Loucy (cell line): ENCODE results near the gene ZNF211.

Experiments
- H2AFZ ChIP-seq: fragments of 200-600 bp; sonication (generic); 2 replicates; pipeline ENCODE4 v1.6.0; 2016; ENCODE audit warnings: antibody characterized with exemption, mild to moderate bottlenecking, low read length, moderate library complexity
- H3F3A ChIP-seq: fragments of 200-600 bp; 2 replicates; pipeline ENCODE4 v1.6.0; 2016; ENCODE audit warnings: antibody characterized with exemption, low read depth, mild to moderate bottlenecking
- H3K27me3 ChIP-seq: fragments of 200-600 bp; sonication (generic); 2 replicates; pipeline ENCODE4 v1.6.1; 2014; ENCODE audit warnings: low read length, mild to moderate bottlenecking; ENCODE audit not compliant: insufficient read depth, poor library complexity, severe bottlenecking
- H3K36me3 ChIP-seq: fragments of 200-600 bp; sonication (generic); 2 replicates; pipeline ENCODE4 v1.6.1; 2016; ENCODE audit warnings: low read length; ENCODE audit not compliant: insufficient read depth
- H3K4me1 ChIP-seq: fragments of 200-600 bp; sonication (generic); 2 replicates; pipeline ENCODE4 v1.5.1; 2014; ENCODE audit warnings: low read length, mild to moderate bottlenecking; ENCODE audit not compliant: insufficient read depth, poor library complexity, severe bottlenecking
- H3K4me2 ChIP-seq: fragments of 200-600 bp; sonication (generic); 2 replicates; pipeline ENCODE4 v1.6.0; 2014; ENCODE audit warnings: antibody characterized with exemption, low read length, low read depth, mild to moderate bottlenecking; ENCODE audit not compliant: poor library complexity, severe bottlenecking
- H3K4me3 ChIP-seq: fragments of 200-600 bp; sonication (generic); 2 replicates; pipeline ENCODE4 v1.5.1; 2014; ENCODE audit warnings: low read length, mild to moderate bottlenecking, mixed read lengths; ENCODE audit not compliant: poor library complexity, severe bottlenecking
- H3K79me2 ChIP-seq: fragments of 200-600 bp; sonication (generic); 2 replicates; pipeline ENCODE4 v1.6.1; 2014; ENCODE audit warnings: low read length; ENCODE audit not compliant: insufficient read depth
- H3K9ac ChIP-seq: fragments of 200-600 bp; sonication (generic); 2 replicates; pipeline ENCODE4 v1.6.0; 2014; ENCODE audit warnings: mild to moderate bottlenecking, low read depth, low read length, moderate library complexity; ENCODE audit not compliant: poor library complexity, severe bottlenecking
- H3K9me2 ChIP-seq: fragments of 200-600 bp; sonication (generic); replicated peaks from 2 replicates; pipeline ENCODE4 v1.6.1; 2016; ENCODE audit warnings: low read depth, low read length, mixed read lengths
- H3K9me3 ChIP-seq: fragments of 200-600 bp; sonication (generic); 2 replicates; pipeline ENCODE4 v1.6.1; 2014; ENCODE audit warnings: mild to moderate bottlenecking, antibody characterized with exemption, low read length, low read depth; ENCODE audit not compliant: insufficient read depth
- H4K20me1 ChIP-seq: fragments of 200-600 bp; sonication (generic); 2 replicates; pipeline ENCODE4 v1.6.0; 2014; ENCODE audit warnings: antibody characterized with exemption, low read length, mild to moderate bottlenecking; ENCODE audit not compliant: insufficient read depth, poor library complexity, severe bottlenecking
- CTCF ChIP-seq: fragments of 200-600 bp; sonication (generic); conservative IDR thresholded peaks from 2 replicates; pipeline ENCODE4 v1.5.1; 2014; ENCODE audit warnings: mild to moderate bottlenecking, antibody characterized with exemption, low read length
- EZH2phosphoT487 ChIP-seq: fragments of 200-600 bp; IDR thresholded peaks from 2 replicates; pipeline ENCODE4 v1.6.1; 2018; ENCODE audit warnings: antibody characterized with exemption, mild to moderate bottlenecking, moderate library complexity, borderline replicate concordance

The ZNF211 gene

GRCh38 chr19:57668635-57669034, 35.7 kb downstream of the ZNF211 start, which contains the start of gene ZSCAN4:
ZSCAN4 (plus strand) TSS chr19:57668935; CDS start chr19:57676146, 7,211 bp downstream.
- H3K9me2 ChIP-seq = no peaks in the 10 kb centered on the region
- H3K4me2 ChIP-seq = no peak within 1 kb of the TSS
- no peaks in the 10 kb centered on the region for H3K4me1 ChIP-seq
- H3K9ac ChIP-seq = no peak within 1 kb of the TSS
- no peaks in the 10 kb centered on the region for H3K27me3 ChIP-seq
- H3K4me3 ChIP-seq = no peak within 1 kb of the TSS
- no peaks in the 10 kb centered on the region for H3K79me2 ChIP-seq
- H3K9me3 ChIP-seq = no peaks in the 10 kb centered on the region; the same call in 1 of the 2 replicates
- H2AFZ ChIP-seq = no peak within 1 kb of the TSS
- H3K36me3 ChIP-seq = no peaks in the 10 kb centered on the region
- no peaks in the 10 kb centered on the region for H3F3A ChIP-seq
- no peaks in the 10 kb centered on the region for H4K20me1 ChIP-seq
- no peak for TF ChIP-seq EZH2phosphoT487
- TF ChIP-seq CTCF = no peak

GRCh38 chr19:57671124-57671895, 38.3 kb downstream of the ZNF211 start:
- peaks cover 2% of the 10 kb centered on the region; the same call in 1 of the 2 replicates for H3K9me3 ChIP-seq
- no peak overlapping the region for H3K4me2 ChIP-seq
- H3K36me3 ChIP-seq = no peaks in the 10 kb centered on the region
- no peaks in the 10 kb centered on the region for H4K20me1 ChIP-seq
- no peak overlapping the region for H3K9ac ChIP-seq
- no peaks in the 10 kb centered on the region for H3K79me2 ChIP-seq
- no peaks in the 10 kb centered on the region for H3F3A ChIP-seq
- no peaks in the 10 kb centered on the region for H3K27me3 ChIP-seq
- no peak overlapping the region for H3K4me3 ChIP-seq
- no peaks in the 10 kb centered on the region for H3K4me1 ChIP-seq
- H2AFZ ChIP-seq = no peak overlapping the region
- H3K9me2 ChIP-seq = no peaks in the 10 kb centered on the region
- no peak for TF ChIP-seq EZH2phosphoT487
- no peak for TF ChIP-seq CTCF

- peaks cover 2% of the 10 kb centered on the region; the same call in 1 of the 2 replicates for H3K9me3 ChIP-seq
- H3K27me3 ChIP-seq = peaks cover 7% of the 10 kb centered on the region
- H3K4me3 ChIP-seq = no peak overlapping the region
- H3K9ac ChIP-seq = no peak overlapping the region
- no peaks in the 10 kb centered on the region for H3K4me1 ChIP-seq
- H3K36me3 ChIP-seq = no peaks in the 10 kb centered on the region
- no peaks in the 10 kb centered on the region for H4K20me1 ChIP-seq
- H3F3A ChIP-seq = no peaks in the 10 kb centered on the region
- no peak overlapping the region for H3K4me2 ChIP-seq
- no peak for TF ChIP-seq EZH2phosphoT487
- TF ChIP-seq CTCF = no peak
- H2AFZ ChIP-seq = no peak overlapping the region
- no peaks in the 10 kb centered on the region for H3K79me2 ChIP-seq
- no peaks in the 10 kb centered on the region for H3K9me2 ChIP-seq
Measured at GRCh38 chr19:57672466-57672865, 39.5 kb downstream of the ZNF211 start.
